Measurements from ENCODE around the gene FHOD3.

The FHOD3 gene

GRCh38 chr18:36396190-36396589 lies 98.7 kb downstream of the FHOD3 start:
- no peak for TF ChIP-seq SPI1 (IDR thresholded peaks at IDR 0.05; ENCODE audit: borderline replicate concordance, low read depth)
- no peak for TF ChIP-seq POLR2AphosphoS5 (IDR thresholded peaks at IDR 0.05; ENCODE audit: low read depth)
- TF ChIP-seq, protein P1, sequence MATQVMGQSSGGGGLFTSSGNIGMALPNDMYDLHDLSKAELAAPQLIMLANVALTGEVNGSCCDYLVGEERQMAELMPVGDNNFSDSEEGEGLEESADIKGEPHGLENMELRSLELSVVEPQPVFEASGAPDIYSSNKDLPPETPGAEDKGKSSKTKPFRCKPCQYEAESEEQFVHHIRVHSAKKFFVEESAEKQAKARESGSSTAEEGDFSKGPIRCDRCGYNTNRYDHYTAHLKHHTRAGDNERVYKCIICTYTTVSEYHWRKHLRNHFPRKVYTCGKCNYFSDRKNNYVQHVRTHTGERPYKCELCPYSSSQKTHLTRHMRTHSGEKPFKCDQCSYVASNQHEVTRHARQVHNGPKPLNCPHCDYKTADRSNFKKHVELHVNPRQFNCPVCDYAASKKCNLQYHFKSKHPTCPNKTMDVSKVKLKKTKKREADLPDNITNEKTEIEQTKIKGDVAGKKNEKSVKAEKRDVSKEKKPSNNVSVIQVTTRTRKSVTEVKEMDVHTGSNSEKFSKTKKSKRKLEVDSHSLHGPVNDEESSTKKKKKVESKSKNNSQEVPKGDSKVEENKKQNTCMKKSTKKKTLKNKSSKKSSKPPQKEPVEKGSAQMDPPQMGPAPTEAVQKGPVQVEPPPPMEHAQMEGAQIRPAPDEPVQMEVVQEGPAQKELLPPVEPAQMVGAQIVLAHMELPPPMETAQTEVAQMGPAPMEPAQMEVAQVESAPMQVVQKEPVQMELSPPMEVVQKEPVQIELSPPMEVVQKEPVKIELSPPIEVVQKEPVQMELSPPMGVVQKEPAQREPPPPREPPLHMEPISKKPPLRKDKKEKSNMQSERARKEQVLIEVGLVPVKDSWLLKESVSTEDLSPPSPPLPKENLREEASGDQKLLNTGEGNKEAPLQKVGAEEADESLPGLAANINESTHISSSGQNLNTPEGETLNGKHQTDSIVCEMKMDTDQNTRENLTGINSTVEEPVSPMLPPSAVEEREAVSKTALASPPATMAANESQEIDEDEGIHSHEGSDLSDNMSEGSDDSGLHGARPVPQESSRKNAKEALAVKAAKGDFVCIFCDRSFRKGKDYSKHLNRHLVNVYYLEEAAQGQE (IDR thresholded peaks at IDR 0.05; ENCODE audit: insufficient replicate concordance, low read depth), result no peak
- TF ChIP-seq GABPA (IDR thresholded peaks at IDR 0.05; ENCODE audit: low read depth), result no peak
- TF ChIP-seq, protein P2, sequence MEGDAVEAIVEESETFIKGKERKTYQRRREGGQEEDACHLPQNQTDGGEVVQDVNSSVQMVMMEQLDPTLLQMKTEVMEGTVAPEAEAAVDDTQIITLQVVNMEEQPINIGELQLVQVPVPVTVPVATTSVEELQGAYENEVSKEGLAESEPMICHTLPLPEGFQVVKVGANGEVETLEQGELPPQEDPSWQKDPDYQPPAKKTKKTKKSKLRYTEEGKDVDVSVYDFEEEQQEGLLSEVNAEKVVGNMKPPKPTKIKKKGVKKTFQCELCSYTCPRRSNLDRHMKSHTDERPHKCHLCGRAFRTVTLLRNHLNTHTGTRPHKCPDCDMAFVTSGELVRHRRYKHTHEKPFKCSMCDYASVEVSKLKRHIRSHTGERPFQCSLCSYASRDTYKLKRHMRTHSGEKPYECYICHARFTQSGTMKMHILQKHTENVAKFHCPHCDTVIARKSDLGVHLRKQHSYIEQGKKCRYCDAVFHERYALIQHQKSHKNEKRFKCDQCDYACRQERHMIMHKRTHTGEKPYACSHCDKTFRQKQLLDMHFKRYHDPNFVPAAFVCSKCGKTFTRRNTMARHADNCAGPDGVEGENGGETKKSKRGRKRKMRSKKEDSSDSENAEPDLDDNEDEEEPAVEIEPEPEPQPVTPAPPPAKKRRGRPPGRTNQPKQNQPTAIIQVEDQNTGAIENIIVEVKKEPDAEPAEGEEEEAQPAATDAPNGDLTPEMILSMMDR (IDR thresholded peaks at IDR 0.05; ENCODE audit: insufficient read depth, low read length), result no peak
- no peak for DNase-seq (ENCODE audit: low read depth in 1 of 2, low spot score in 1 of 2)
- Histone ChIP-seq H3K27me3 (ENCODE audit: insufficient read depth, poor library complexity, severe bottlenecking) (no peaks in the 10 kb centered on the region), H3K27ac (replicated peaks) (no peak overlapping the region), H3K4me3 (replicated peaks; ENCODE audit: insufficient read depth, low read length) (no peak overlapping the region)

GRCh38 chr18:36397033-36397432 lies 99.5 kb downstream of the FHOD3 start:
- DNase-seq (ENCODE audit: low read depth in 1 of 2, low spot score in 1 of 2), result no peak
- Histone ChIP-seq H3K4me3 (replicated peaks; ENCODE audit: insufficient read depth, low read length) (no peak overlapping the region), H3K27ac (replicated peaks) (no peak overlapping the region), H3K27me3 (ENCODE audit: insufficient read depth, poor library complexity, severe bottlenecking) (no peaks in the 10 kb centered on the region)
- TF ChIP-seq, protein P1 (IDR thresholded peaks at IDR 0.05; ENCODE audit: insufficient replicate concordance, low read depth), result no peak
- TF ChIP-seq POLR2AphosphoS5 (IDR thresholded peaks at IDR 0.05; ENCODE audit: low read depth) (no peak), SPI1 (IDR thresholded peaks at IDR 0.05; ENCODE audit: borderline replicate concordance, low read depth) (no peak), GABPA (IDR thresholded peaks at IDR 0.05; ENCODE audit: low read depth) (no peak)
- TF ChIP-seq, protein P2 (IDR thresholded peaks at IDR 0.05; ENCODE audit: insufficient read depth, low read length), result no peak

- H3K27ac ChIP-seq (replicated peaks), result no peak overlapping the region
- H3K27me3 ChIP-seq (ENCODE audit: insufficient read depth, poor library complexity, severe bottlenecking), result no peaks in the 10 kb centered on the region
- TF ChIP-seq GABPA (IDR thresholded peaks at IDR 0.05; ENCODE audit: low read depth), result no peak
- TF ChIP-seq, protein P1 (IDR thresholded peaks at IDR 0.05; ENCODE audit: insufficient replicate concordance, low read depth), result no peak
- TF ChIP-seq POLR2AphosphoS5 (IDR thresholded peaks at IDR 0.05; ENCODE audit: low read depth), result no peak
- TF ChIP-seq SPI1 (IDR thresholded peaks at IDR 0.05; ENCODE audit: borderline replicate concordance, low read depth), result no peak
- TF ChIP-seq, protein P2 (IDR thresholded peaks at IDR 0.05; ENCODE audit: insufficient read depth, low read length), result no peak
- no peak for DNase-seq (ENCODE audit: low read depth in 1 of 2, low spot score in 1 of 2)
- H3K4me3 ChIP-seq (replicated peaks; ENCODE audit: insufficient read depth, low read length), result no peak overlapping the region
These were observed 100.9 kb downstream of the FHOD3 start for GRCh38 chr18:36398419-36398818.
